ENCODE measurements around the gene KCNJ14. TPM values are rescaled to one million over a fixed set of nuclear protein-coding genes. Genes with fewer than 3 reads are reported as not detected.
"Not testable (repeated sequence)": the region's sequence is repeated elsewhere in the genome, so short reads cannot be mapped to it uniquely, and the experiment has no call there.

Gene KCNJ14
- total and polyA plus RNA-seq, 2 experiments from 2014 or later, result 0.81 to 0.94 TPM

- peaks cover 8% of the 10 kb centered on the region for H3K36me3 Mint-ChIP-seq (ENCODE audit: low read depth)
- no peak for TF ChIP-seq ZNF114 (CRISPR knock-in tag; IDR thresholded peaks at IDR 0.05)
- H3K9me2 ChIP-seq (ENCODE audit: insufficient read depth), result no peaks in the 10 kb centered on the region
- H3K27me3 Mint-ChIP-seq (ENCODE audit: insufficient read depth, low read depth, poor library complexity), result peaks cover 48% of the 10 kb centered on the region
- no peak for ATAC-seq
- H4K20me1 ChIP-seq (replicated peaks; ENCODE audit: insufficient read depth), result peaks cover 6% of the 10 kb centered on the region; the same call in 1 of the 2 replicates
- no peak overlapping the region for H3K4me3 Mint-ChIP-seq
- no peaks in the 10 kb centered on the region for H3K36me3 ChIP-seq (ENCODE audit: insufficient read depth)
- H3K79me2 ChIP-seq (replicated peaks; ENCODE audit: insufficient read depth), result no peaks in the 10 kb centered on the region
- H3K9me3 Mint-ChIP-seq, result peaks cover 2% of the 10 kb centered on the region
- no peak overlapping the region for H3K4me3 ChIP-seq
- no peak overlapping the region for H3K27ac ChIP-seq (ENCODE audit: low read depth)
- peak; percentile 60 for DNase-seq (ENCODE audit: low spot score)
- no peak overlapping the region for H3K27ac Mint-ChIP-seq
- peaks cover 17% of the 10 kb centered on the region for H3K4me1 Mint-ChIP-seq
- peaks cover 27% of the 10 kb centered on the region for H3F3A ChIP-seq (replicated peaks; ENCODE audit: low read depth)
- H3K4me2 ChIP-seq, result no peak overlapping the region
- peaks cover 15% of the 10 kb centered on the region for H3K4me1 ChIP-seq (ENCODE audit: insufficient read depth)
- H2AFZ ChIP-seq, result no peak overlapping the region
- no peaks in the 10 kb centered on the region for H3K27me3 ChIP-seq (ENCODE audit: insufficient read depth)
Observed at GRCh38 chr19:48484931-48485612, 29.7 kb downstream of the KCNJ14 start.

- not testable (repeated sequence) for H3K9me3 Mint-ChIP-seq; H3K4me3 ChIP-seq; H3K79me2 ChIP-seq (replicated peaks; ENCODE audit: insufficient read depth); H4K20me1 ChIP-seq (replicated peaks; ENCODE audit: insufficient read depth); ATAC-seq; H3K4me3 Mint-ChIP-seq; H3K36me3 ChIP-seq (ENCODE audit: insufficient read depth); H3K4me2 ChIP-seq; H3K27me3 ChIP-seq (ENCODE audit: insufficient read depth); DNase-seq (ENCODE audit: low spot score); H3K9me2 ChIP-seq (ENCODE audit: insufficient read depth); H3K27ac Mint-ChIP-seq; H3K36me3 Mint-ChIP-seq (ENCODE audit: low read depth); H2AFZ ChIP-seq; H3K27ac ChIP-seq (ENCODE audit: low read depth)
- Histone ChIP-seq H3F3A (replicated peaks; ENCODE audit: low read depth) (peaks cover 30% of the 10 kb centered on the region), H3K4me1 (ENCODE audit: insufficient read depth) (peaks cover 12% of the 10 kb centered on the region)
- Mint-ChIP-seq H3K4me1 (peaks cover 16% of the 10 kb centered on the region), H3K27me3 (ENCODE audit: insufficient read depth, low read depth, poor library complexity) (peaks cover 42% of the 10 kb centered on the region)
Observed at GRCh38 chr19:48486706-48487105, 31.3 kb downstream of the KCNJ14 start.

GRCh38 chr19:48487544-48487943 is 32.2 kb downstream of the KCNJ14 start:
- Mint-ChIP-seq H3K36me3 (ENCODE audit: low read depth) (peaks cover 8% of the 10 kb centered on the region), H3K9me3 (peaks cover 2% of the 10 kb centered on the region), H3K27me3 (ENCODE audit: insufficient read depth, low read depth, poor library complexity) (peaks cover 40% of the 10 kb centered on the region), H3K4me3 (no peak overlapping the region), H3K4me1 (peaks cover 17% of the 10 kb centered on the region), H3K27ac (no peak overlapping the region)
- DNase-seq (ENCODE audit: low spot score) (no peak), ATAC-seq (no peak)
- peaks cover 17% of the 10 kb centered on the region for H3K4me1 ChIP-seq (ENCODE audit: insufficient read depth)
- no peak overlapping the region for H2AFZ ChIP-seq
- H3K9me2 ChIP-seq (ENCODE audit: insufficient read depth), result no peaks in the 10 kb centered on the region
- peaks cover 6% of the 10 kb centered on the region; the same call in 1 of the 2 replicates for H4K20me1 ChIP-seq (replicated peaks; ENCODE audit: insufficient read depth)
- no peak overlapping the region for H3K4me2 ChIP-seq
- no peaks in the 10 kb centered on the region for H3K79me2 ChIP-seq (replicated peaks; ENCODE audit: insufficient read depth)
- H3K27ac ChIP-seq (ENCODE audit: low read depth), result no peak overlapping the region
- no peaks in the 10 kb centered on the region for H3K27me3 ChIP-seq (ENCODE audit: insufficient read depth)
- H3F3A ChIP-seq (replicated peaks; ENCODE audit: low read depth), result peaks cover 30% of the 10 kb centered on the region
- no peaks in the 10 kb centered on the region for H3K36me3 ChIP-seq (ENCODE audit: insufficient read depth)
- no peak overlapping the region for H3K4me3 ChIP-seq
- no peak for TF ChIP-seq EZH2 (IDR thresholded peaks at IDR 0.05; ENCODE audit: low read depth, unreplicated experiment)
- TF ChIP-seq ZNF462 (CRISPR knock-in tag; IDR thresholded peaks at IDR 0.05), result no peak
- no peak for TF ChIP-seq STAT1 (IDR thresholded peaks at IDR 0.05; ENCODE audit: unreplicated experiment)
- TF ChIP-seq ZNF114 (CRISPR knock-in tag; IDR thresholded peaks at IDR 0.05), result no peak
- TF ChIP-seq CREB1 (CRISPR knock-in tag; IDR thresholded peaks at IDR 0.05; ENCODE audit: low read depth), result no peak
- no peak for TF ChIP-seq ZNF331 (CRISPR knock-in tag; IDR thresholded peaks at IDR 0.05; ENCODE audit: low read depth)

All from GM23338 (cell line).